ENCODE results near the gene LENG8. TPM values are rescaled to one million over a fixed set of nuclear protein-coding genes. Genes with fewer than 3 reads are reported as not detected.

LENG8 gene
- polyA plus RNA-seq, 1 donor from 2014 or later = 24.2 TPM

GRCh38 chr19:54478677-54479266 lies 29.8 kb downstream of the LENG8 start:
- Histone ChIP-seq H3K9me3 (ENCODE audit: low read length) (no peaks in the 10 kb centered on the region), H3K27me3 (ENCODE audit: insufficient read depth, low read depth, low read length) (no peaks in the 10 kb centered on the region), H3K9me2 (ENCODE audit: insufficient read depth, low read length) (no peaks in the 10 kb centered on the region), H3K36me3 (ENCODE audit: insufficient read depth, low read length) (no peaks in the 10 kb centered on the region), H4K20me1 (ENCODE audit: insufficient read depth) (no peaks in the 10 kb centered on the region), H3K79me2 (replicated peaks; ENCODE audit: insufficient read depth, low read length) (no peaks in the 10 kb centered on the region), H3K4me3 (ENCODE audit: low read length) (no peak overlapping the region), H3K27ac (ENCODE audit: low read length) (no peak overlapping the region), H3F3A (ENCODE audit: insufficient read depth, low read length, poor library complexity, severe bottlenecking) (no peaks in the 10 kb centered on the region), H3K4me2 (ENCODE audit: low read length) (no peak overlapping the region), H3K9ac (ENCODE audit: low read length) (no peak overlapping the region), H2AFZ (ENCODE audit: low read depth, low read length) (no peak overlapping the region)
- peak; percentile 67 for TF ChIP-seq SMC3 (conservative IDR thresholded peaks at IDR 0.05; ENCODE audit: poor library complexity)
- TF ChIP-seq RAD21 (conservative IDR thresholded peaks at IDR 0.05) = peak; percentile 72
- no peak for TF ChIP-seq POLR2AphosphoS5 (IDR thresholded peaks at IDR 0.05)
- TF ChIP-seq MXI1 (conservative IDR thresholded peaks at IDR 0.05; ENCODE audit: poor library complexity, severe bottlenecking) = no peak
- TF ChIP-seq CTCF (IDR thresholded peaks at IDR 0.05; ENCODE audit: poor library complexity, severe bottlenecking) = peak; percentile 83

GRCh38 chr19:54480051-54480450 lies 31.1 kb downstream of the LENG8 start:
- Histone ChIP-seq H3K79me2 (replicated peaks; ENCODE audit: insufficient read depth, low read length) (no peaks in the 10 kb centered on the region), H3K9me2 (ENCODE audit: insufficient read depth, low read length) (no peaks in the 10 kb centered on the region), H4K20me1 (ENCODE audit: insufficient read depth) (no peaks in the 10 kb centered on the region), H3K4me3 (ENCODE audit: low read length) (no peak overlapping the region), H3K27ac (ENCODE audit: low read length) (no peak overlapping the region), H3F3A (ENCODE audit: insufficient read depth, low read length, poor library complexity, severe bottlenecking) (no peaks in the 10 kb centered on the region), H3K9me3 (ENCODE audit: low read length) (no peaks in the 10 kb centered on the region), H3K36me3 (ENCODE audit: insufficient read depth, low read length) (no peaks in the 10 kb centered on the region), H2AFZ (ENCODE audit: low read depth, low read length) (no peak overlapping the region), H3K9ac (ENCODE audit: low read length) (no peak overlapping the region), H3K4me2 (ENCODE audit: low read length) (no peak overlapping the region), H3K27me3 (ENCODE audit: insufficient read depth, low read depth, low read length) (no peaks in the 10 kb centered on the region)
- TF ChIP-seq MXI1 (conservative IDR thresholded peaks at IDR 0.05; ENCODE audit: poor library complexity, severe bottlenecking) = no peak
- TF ChIP-seq REST (IDR thresholded peaks at IDR 0.05; ENCODE audit: borderline replicate concordance) = no peak
- TF ChIP-seq TAF1 (IDR thresholded peaks at IDR 0.05; ENCODE audit: low read depth) = no peak
- TF ChIP-seq CTCF (IDR thresholded peaks at IDR 0.05; ENCODE audit: poor library complexity, severe bottlenecking) = no peak
- no peak for TF ChIP-seq SMC3 (conservative IDR thresholded peaks at IDR 0.05; ENCODE audit: poor library complexity)
- no peak for TF ChIP-seq EZH2 (IDR thresholded peaks at IDR 0.05; ENCODE audit: borderline replicate concordance, insufficient read depth, low read length, poor library complexity, severe bottlenecking)
- TF ChIP-seq EP300 (conservative IDR thresholded peaks at IDR 0.05; ENCODE audit: poor library complexity, severe bottlenecking) = no peak
- TF ChIP-seq RAD21 (conservative IDR thresholded peaks at IDR 0.05) = no peak
- no peak for TF ChIP-seq POLR2AphosphoS5 (IDR thresholded peaks at IDR 0.05)
